22Rv1 (cell line): ENCODE measurements around the gene OTUB2.

ENCODE experiments used
- CTCF ChIP-seq: fragments of 450-650 bp; IDR thresholded peaks from 2 replicates; pipeline ENCODE4 v1.5.1; 2017; ENCODE audit warnings: mild to moderate bottlenecking
- ZFX ChIP-seq: fragments of 450-650 bp; IDR thresholded peaks from 2 replicates; pipeline ENCODE4 v1.6.1; 2017; ENCODE audit warnings: antibody characterized with exemption, borderline replicate concordance

- TF ChIP-seq CTCF (no peak), ZFX (no peak)
Observed at GRCh38 chr14:94050231-94050880, 24.2 kb downstream of the OTUB2 start.
